Measurements from ENCODE around the gene CEP104. TPM values are rescaled to one million over a fixed set of nuclear protein-coding genes. Genes with fewer than 3 reads are reported as not detected.
A peak's percentile ranks its signal among the peaks of the same experiment; 100 is the strongest.

The CEP104 gene
- total and polyA plus RNA-seq, 9 of the 15 experiments (the other 6 are each of a cell fraction or from before 2014, with no cell fraction given): 11.2 to 63.4 (median 42.6) TPM

GRCh38 chr1:3796215-3797061, 60.6 kb downstream of the CEP104 start, which contains the start of gene LRRC47 (continued):
- TF ChIP-seq STAT5A (IDR thresholded peaks at IDR 0.05; ENCODE audit: borderline replicate concordance, low read length): peak; percentile 50; the same call in 1 of the 2 replicates
- TF ChIP-seq HNRNPH1 (optimal IDR thresholded peaks at IDR 0.05; ENCODE audit: low read depth, low read length): no peak
- no peak for TF ChIP-seq SLC30A9 (CRISPR knock-in tag; IDR thresholded peaks at IDR 0.05)
- TF ChIP-seq MCM7 (IDR thresholded peaks at IDR 0.05): no peak
- no peak for TF ChIP-seq TFAM (CRISPR knock-in tag; conservative IDR thresholded peaks at IDR 0.05)
- peak; percentile 79 for TF ChIP-seq MTA1 (IDR thresholded peaks at IDR 0.05; ENCODE audit: borderline replicate concordance)
- peak; percentile 46; the same call in 1 of the 2 replicates for TF ChIP-seq ZNF395 (CRISPR knock-in tag; IDR thresholded peaks at IDR 0.05)
- peak; percentile 91 for TF ChIP-seq EP400 (IDR thresholded peaks at IDR 0.05)
- TF ChIP-seq GABPB1 (CRISPR knock-in tag; IDR thresholded peaks at IDR 0.05): peak; percentile 92
- TF ChIP-seq EWSR1 (IDR thresholded peaks at IDR 0.05; ENCODE audit: borderline replicate concordance, low read depth, partially characterized antibody): no peak
- TF ChIP-seq ESRRA (IDR thresholded peaks at IDR 0.05; ENCODE audit: borderline replicate concordance, low read depth): peak; percentile 67; the same call in 1 of the 2 replicates
- peak; percentile 100 for TF ChIP-seq MAZ (CRISPR knock-in tag; conservative IDR thresholded peaks at IDR 0.05 in 1 of 2, IDR thresholded peaks at IDR 0.05 in 1 of 2)
- TF ChIP-seq ZNF239 (CRISPR knock-in tag; IDR thresholded peaks at IDR 0.05): peak; percentile 40; the same call in 1 of the 2 replicates
- TF ChIP-seq TRIM25 (IDR thresholded peaks at IDR 0.05; ENCODE audit: borderline replicate concordance): no peak
- 0 out of 2 replicates have a peak, but pooled peaks have one; percentile 27 for TF ChIP-seq HDAC8 (tag; IDR thresholded peaks at IDR 0.05)
- no peak; the same call in 1 of the 2 replicates for TF ChIP-seq MTA3 (IDR thresholded peaks at IDR 0.05; ENCODE audit: borderline replicate concordance)
- TF ChIP-seq TCFL5 (CRISPR knock-in tag; conservative IDR thresholded peaks at IDR 0.05): no peak; the same call in 1 of the 2 replicates
- TF ChIP-seq SPI1 (IDR thresholded peaks at IDR 0.05; ENCODE audit: borderline replicate concordance, low read depth, low read length): 0 out of 2 replicates have a peak, but pooled peaks have one; percentile 10
- TF ChIP-seq POU5F1 (IDR thresholded peaks at IDR 0.05; ENCODE audit: borderline replicate concordance, low read depth, low read length, partially characterized antibody): peak; percentile 33
- peak; percentile 50; the same call in 1 of the 2 replicates for TF ChIP-seq MTA2 (IDR thresholded peaks at IDR 0.05; ENCODE audit: low read depth)
- peak; percentile 87 to 97 for TF ChIP-seq MNT (conservative IDR thresholded peaks at IDR 0.05)
